Activated CD4-positive, alpha-beta T cell treated with anti-CD3 and anti-CD28 coated beads, Interleukin-2, amount 50 U/mL, for 48 hours (primary cell): ENCODE data around the gene AHR.
"Not testable (repeated sequence)": the region's sequence is repeated elsewhere in the genome, so short reads cannot be mapped to it uniquely, and the experiment has no call there.

ENCODE experiments used
- DNase-seq, 2 experiments: peaks; one replicate each; pipeline ENCODE4 v3.0.0-alpha.2; 2020

Gene AHR

DNA sequence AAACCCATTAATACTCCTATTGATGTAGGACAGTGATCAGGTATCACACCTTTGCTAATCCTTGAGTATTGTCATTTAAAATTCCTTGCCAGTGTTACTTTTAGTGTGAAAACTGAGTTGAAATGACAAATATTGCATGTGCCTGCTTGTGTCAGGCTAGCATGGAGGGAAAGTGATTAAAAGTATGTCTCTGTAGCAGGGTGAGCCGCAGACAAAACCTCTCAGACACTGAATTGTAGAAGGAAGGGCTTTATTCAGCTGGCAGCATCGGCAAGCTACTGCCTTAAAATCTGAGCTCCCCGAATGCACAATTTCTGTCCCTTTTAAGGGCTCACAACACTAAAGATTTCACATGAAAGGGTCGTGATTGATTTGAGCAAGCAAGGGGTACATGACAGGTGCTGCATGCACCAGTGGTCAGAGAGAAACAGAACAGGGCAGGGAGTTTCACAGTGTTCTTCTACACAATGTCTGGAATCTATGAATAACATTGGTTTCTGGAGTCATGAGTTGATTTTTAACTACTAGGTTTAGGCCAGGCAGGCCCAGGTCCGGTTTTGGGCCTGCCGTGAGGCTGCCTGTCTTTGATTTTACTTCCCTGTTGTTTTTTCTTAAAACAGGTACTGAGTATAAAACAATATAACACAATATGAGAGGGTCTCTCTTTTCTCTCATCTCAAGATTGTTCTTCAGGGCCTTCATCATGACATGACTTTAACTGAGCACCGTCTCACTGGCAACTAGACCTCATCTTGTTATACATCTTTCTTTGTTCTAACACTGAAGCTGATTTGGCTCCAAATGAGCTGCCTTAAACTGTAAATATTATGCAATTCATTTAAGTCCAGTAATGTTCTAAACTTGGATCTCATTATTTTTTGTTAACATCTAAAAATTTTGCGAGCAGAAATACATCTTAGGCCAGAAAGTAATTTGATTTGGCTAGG, 84.2 kb downstream of the AHR start:
- DNase-seq, result not testable (repeated sequence)

DNA sequence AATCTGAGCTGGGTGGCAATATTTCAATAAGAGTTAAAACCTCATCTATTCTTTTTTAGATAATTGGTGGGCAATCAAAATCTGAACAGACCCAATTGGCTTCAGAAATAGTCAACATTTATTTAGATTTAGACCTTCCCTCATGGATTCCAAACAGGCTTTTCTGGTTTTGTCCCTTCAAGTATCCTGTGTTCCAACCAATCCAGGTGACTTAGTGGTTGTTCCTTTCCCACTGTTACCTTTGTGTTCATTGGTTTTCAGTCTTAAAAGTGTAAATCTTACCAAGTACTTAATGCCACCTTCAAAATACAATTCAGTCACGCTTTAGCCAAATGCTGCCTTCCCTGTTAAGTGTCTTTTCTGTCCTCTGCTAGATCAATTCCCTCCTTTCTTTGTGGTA, 85.9 kb downstream of the AHR start:
- no peak for DNase-seq

DNA sequence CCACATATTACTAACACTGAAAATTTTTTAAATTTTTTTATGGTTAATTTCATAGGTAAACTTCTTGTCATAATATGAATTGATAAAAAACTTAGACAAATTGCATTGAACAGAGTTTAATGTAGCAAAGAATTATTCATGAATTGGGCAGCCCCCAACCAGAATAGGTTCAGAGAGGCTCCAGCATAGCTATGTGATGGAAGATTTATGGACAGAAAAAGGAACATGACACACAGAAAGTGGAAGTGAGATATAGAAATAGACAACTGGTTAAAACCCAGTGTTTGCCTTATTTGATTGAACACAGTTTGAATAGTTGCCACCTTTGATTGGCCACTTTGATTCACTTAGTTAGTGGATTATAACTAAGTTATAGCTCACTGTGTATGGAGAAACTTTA, 87.2 kb downstream of the AHR start:
- DNase-seq, result no peak

DNA sequence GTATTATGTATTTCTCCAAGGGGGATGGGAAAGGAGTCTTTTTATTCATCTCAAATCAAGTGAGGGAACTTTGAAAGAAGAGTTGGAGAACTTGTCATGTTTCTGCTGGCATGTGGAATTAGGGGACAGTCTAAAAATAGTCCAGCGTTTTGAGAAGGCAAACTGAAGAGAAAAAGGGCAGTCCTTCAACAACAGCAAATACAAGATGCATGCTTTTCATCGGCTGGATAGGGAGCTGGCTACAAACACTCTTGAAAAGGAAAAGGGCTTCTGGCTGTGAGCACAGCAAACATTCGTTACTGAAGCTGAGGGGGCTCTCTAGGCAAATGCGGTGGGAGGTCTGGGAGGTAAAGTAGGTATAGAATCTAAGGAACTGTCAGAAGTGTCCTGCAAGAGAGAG, 91.9 kb downstream of the AHR start:
- DNase-seq, result no peak

DNA sequence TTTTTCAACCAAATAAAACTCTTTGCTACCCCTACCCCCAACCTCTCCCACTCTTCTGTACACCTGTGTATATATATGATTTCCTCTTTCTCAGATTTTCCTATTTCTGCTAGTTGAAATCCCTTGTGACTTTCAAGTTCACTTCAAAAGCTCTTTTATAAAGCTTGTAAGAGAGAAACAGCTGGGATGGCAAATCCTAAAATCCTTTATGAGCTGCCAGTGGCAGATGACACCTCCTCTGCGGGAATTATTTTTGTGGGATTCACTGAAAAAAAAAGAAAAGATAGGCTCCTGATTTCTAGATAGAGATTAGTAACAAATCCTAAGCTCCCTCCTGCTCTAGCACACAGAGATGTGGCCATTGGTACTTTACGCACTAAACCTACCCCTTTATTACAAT, 92.9 kb downstream of the AHR start:
- no peak for DNase-seq

DNA sequence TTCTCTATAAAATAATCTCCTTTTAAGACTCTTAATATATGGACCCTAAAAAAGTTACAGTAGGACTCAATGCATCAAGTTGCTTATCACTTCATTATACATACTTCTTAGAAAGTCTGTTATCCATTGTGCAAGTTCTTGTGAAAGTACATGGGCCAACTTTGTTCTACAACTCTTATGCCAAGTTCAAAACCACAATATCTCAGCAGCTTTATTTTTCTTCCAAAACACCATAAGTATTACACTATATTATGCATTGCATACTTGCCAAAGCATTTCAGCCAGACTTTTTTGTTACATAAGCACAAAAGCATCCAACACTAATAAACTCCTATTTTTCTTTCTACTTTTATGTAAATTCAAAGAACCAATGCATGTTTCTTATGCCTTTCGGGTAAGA, 94.4 kb downstream of the AHR start:
- no peak for DNase-seq

DNA sequence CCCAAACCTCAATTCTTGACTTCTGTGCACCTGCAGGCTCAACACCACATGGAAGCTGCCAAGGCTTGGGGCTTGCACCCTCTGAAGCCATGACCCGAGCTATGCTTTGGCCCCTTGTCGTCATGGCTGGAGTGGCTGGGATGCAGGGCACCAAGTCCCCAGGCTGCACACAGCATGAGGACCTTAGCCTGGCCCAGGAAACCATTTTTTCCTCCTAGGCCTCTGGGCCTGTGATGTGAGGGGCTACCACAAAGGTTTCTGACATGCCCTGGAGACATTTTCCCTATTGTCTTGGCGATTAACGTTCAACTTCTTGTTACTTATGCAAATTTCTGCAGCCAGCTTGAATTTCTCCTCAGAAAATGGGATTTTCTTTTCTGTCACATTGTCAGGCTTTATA, 96.1 kb downstream of the AHR start:
- not testable (repeated sequence) for DNase-seq
